SK-N-MC (cell line): ENCODE measurements around the gene MEN1.

Experiments used
- DNase-seq: peaks from one replicate; pipeline ENCODE4 v3.0.0-alpha.2; 2011; ENCODE audit warnings: low read depth, low spot score
- H3K27ac ChIP-seq: fragments of 200-600 bp; sonication (generic); 2 replicates; pipeline ENCODE4 v1.5.1; 2016; ENCODE audit warnings: mixed run types
- H3K36me3 ChIP-seq: fragments of 200-600 bp; sonication (generic); 2 replicates; pipeline ENCODE4 v1.6.1; 2017; ENCODE audit warnings: antibody characterized with exemption, low read length, mixed read lengths; ENCODE audit not compliant: insufficient read depth
- H3K4me3 ChIP-seq: fragments of 200-600 bp; sonication (generic); 2 replicates; pipeline ENCODE4 v1.5.1; 2016
- H3K9ac ChIP-seq: fragments of 200-600 bp; sonication (generic); 2 replicates; pipeline ENCODE4 v1.8.0; 2017; ENCODE audit warnings: mixed run types, mixed read lengths; ENCODE audit not compliant: insufficient read length
- H3K9me3 ChIP-seq: fragments of 200-600 bp; sonication (generic); 2 replicates; pipeline ENCODE4 v1.6.1; 2017; ENCODE audit warnings: low read depth, mild to moderate bottlenecking, antibody characterized with exemption, low read length, moderate library complexity, mixed read lengths
- EZH2 ChIP-seq: fragments of 200-600 bp; sonication (generic); IDR thresholded peaks from one replicate; pipeline ENCODE4 v1.6.1; 2017; ENCODE audit warnings: antibody characterized with exemption
- FOXP2 ChIP-seq: optimal IDR thresholded peaks from 2 replicates; pipeline ENCODE3; 2011; ENCODE audit warnings: mild to moderate bottlenecking, moderate library complexity; ENCODE audit not compliant: insufficient read depth; ENCODE audit errors: extremely low read length, control extremely low read depth
- POLR2AphosphoS5 ChIP-seq: IDR thresholded peaks from 2 replicates; pipeline ENCODE4 v1.6.1; 2012; ENCODE audit warnings: mild to moderate bottlenecking, low read depth, low read length, borderline replicate concordance

Gene MEN1

DNA sequence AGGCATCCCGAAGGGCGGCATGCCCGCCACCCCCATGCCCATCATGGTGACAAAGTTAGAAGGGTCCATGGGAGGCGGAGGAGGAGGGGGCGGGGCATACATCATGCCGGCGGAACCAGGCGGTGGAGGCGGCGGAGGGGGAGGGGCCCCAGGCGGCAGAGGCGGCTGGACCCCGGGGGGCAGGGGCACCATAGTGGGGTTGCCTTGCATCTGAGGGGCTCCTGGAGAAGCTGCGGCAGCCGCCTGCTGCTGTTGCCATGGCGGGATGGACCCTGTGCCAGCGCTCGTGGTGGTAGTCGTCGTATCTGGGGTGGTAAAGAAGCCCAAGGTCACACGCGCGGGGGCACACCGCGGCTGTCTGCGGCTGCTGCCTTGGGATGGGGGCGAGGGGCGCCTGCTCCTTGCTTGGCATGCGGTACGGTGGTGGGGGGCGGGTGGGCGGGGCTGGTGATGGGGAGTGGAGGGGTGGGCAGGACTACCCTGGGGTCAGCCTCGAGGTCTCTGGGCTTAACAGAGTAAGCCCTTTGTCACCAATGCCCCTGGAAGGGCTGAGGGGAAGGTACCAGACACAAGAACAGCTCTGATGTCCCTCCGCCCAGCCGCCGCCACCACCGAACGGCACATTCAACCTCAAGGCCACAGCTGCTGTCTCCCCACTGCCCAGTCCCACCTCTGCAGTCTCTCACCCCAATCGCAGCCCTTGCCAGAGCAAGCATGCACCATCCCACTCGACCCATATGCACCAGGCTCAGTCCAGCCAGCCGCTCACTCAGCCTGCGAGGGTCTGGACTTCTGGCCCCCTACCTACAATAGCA, 44.3 kb downstream of the MEN1 start:
- H3K36me3 ChIP-seq: peaks cover 84% of the 10 kb centered on the region
- no peak for TF ChIP-seq EZH2
- TF ChIP-seq POLR2AphosphoS5: no peak
- no peak overlapping the region for H3K4me3 ChIP-seq
- H3K9ac ChIP-seq: no peak overlapping the region
- H3K9me3 ChIP-seq: no peaks in the 10 kb centered on the region
- H3K27ac ChIP-seq: no peak overlapping the region
- no peak for DNase-seq

DNA sequence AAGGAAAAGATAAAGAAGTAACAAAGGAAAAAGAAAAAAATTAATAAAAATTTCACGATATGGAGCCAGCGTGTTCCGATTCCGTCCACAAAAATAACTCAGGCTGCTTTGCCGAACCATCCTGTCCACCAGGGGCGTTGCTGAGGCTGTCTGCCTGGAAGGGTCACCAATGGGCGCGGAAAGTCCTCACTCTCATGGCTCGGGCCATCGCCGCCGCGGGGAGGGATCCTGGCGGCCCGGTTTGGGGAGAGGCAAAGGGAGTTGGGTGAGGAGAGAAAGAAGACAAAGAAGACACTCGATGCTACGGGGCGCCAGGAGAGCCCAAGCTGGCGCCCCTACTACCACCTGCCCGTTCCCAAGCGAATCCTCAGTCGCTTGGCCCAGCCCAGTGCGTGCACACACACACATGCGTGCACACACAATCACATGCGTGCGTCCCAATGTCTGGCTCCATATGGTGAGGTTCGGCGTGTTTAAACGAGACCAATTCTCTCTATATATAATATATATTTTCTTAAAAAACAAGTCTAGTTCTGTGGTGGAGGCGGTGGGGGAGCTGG, 45.0 kb downstream of the MEN1 start:
- Histone ChIP-seq H3K36me3 (peaks cover 77% of the 10 kb centered on the region), H3K27ac (0 out of 2 replicates have a peak overlapping the region, but pooled peaks have one; percentile 19), H3K9me3 (no peaks in the 10 kb centered on the region), H3K9ac (no peak overlapping the region), H3K4me3 (no peak overlapping the region)
- TF ChIP-seq FOXP2: no peak
- TF ChIP-seq POLR2AphosphoS5: no peak
- no peak for TF ChIP-seq EZH2
- no peak for DNase-seq

- no peak for DNase-seq
- Histone ChIP-seq H3K36me3 (peaks cover 71% of the 10 kb centered on the region), H3K27ac (0 out of 2 replicates have a peak overlapping the region, but pooled peaks have one; percentile 19), H3K9ac (no peak overlapping the region), H3K9me3 (no peaks in the 10 kb centered on the region), H3K4me3 (no peak overlapping the region)
- TF ChIP-seq POLR2AphosphoS5 (no peak; the same call in 1 of the 2 replicates), EZH2 (no peak), FOXP2 (no peak)
Observed at GRCh38 chr11:64764753-64765152, 45.6 kb downstream of the MEN1 start.

DNA sequence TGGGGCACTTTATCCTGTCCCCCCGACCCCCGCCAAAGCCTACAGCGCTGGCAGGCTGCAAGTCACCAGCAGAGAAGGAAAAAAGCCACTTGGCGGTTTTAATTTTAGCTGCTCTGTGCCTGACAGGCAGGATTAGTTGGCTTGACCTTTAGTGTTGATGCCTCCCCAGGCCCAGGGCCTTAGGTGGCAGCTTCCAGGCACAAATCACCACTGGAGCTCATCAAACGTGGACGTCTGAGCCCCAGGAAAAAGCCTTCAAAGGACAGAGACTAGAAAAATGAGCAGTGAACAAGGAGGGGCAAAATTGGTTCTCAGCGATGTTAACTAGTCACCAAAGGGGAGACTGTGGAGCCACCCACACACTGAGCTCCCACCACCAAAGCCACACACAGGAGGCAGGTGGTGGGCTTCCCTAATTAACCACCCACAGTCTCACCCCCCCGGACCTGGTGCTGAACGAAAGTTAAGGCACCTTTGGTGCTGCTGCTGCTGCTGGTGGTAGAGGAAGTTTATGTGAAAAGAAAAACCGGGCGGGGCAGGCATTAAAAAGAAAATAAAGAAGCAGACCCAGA, 46.2 kb downstream of the MEN1 start:
- TF ChIP-seq EZH2 (no peak), FOXP2 (no peak), POLR2AphosphoS5 (no peak)
- DNase-seq: no peak
- Histone ChIP-seq H3K36me3 (peaks cover 64% of the 10 kb centered on the region), H3K4me3 (no peak overlapping the region), H3K9me3 (no peaks in the 10 kb centered on the region), H3K9ac (no peak overlapping the region), H3K27ac (peak overlapping the region; percentile 21; the same call in 1 of the 2 replicates)

DNA sequence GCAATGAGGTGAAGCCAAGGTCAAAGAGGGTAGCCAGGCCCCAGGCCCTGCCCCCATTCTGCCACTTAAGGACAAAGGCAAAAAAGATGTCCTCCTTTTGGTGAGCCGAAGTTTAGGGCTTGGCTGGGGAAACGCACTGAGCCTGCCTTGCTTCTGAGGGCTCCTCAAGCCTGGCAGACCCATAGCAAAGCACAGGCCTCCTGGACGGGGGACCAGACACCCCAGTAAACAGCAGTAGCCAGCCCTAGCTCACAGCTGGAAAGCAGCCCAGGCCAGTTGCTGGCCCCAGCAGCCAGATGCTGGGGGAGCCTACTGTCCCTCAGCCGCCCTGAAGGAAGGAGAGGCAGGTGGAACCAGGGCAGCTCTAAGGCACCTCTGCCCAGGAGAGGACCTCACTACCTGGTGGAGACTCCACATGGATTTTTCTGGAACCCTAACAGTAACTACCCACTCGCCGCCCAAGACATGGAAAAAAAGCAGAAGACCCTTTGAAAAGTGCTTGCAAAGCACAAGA, 46.8 kb downstream of the MEN1 start:
- TF ChIP-seq POLR2AphosphoS5 (no peak), EZH2 (no peak), FOXP2 (no peak)
- DNase-seq: no peak
- no peak overlapping the region for H3K4me3 ChIP-seq
- H3K9me3 ChIP-seq: no peaks in the 10 kb centered on the region
- H3K27ac ChIP-seq: peak overlapping the region; percentile 21; the same call in 1 of the 2 replicates
- peaks cover 59% of the 10 kb centered on the region for H3K36me3 ChIP-seq
- no peak overlapping the region for H3K9ac ChIP-seq

DNA sequence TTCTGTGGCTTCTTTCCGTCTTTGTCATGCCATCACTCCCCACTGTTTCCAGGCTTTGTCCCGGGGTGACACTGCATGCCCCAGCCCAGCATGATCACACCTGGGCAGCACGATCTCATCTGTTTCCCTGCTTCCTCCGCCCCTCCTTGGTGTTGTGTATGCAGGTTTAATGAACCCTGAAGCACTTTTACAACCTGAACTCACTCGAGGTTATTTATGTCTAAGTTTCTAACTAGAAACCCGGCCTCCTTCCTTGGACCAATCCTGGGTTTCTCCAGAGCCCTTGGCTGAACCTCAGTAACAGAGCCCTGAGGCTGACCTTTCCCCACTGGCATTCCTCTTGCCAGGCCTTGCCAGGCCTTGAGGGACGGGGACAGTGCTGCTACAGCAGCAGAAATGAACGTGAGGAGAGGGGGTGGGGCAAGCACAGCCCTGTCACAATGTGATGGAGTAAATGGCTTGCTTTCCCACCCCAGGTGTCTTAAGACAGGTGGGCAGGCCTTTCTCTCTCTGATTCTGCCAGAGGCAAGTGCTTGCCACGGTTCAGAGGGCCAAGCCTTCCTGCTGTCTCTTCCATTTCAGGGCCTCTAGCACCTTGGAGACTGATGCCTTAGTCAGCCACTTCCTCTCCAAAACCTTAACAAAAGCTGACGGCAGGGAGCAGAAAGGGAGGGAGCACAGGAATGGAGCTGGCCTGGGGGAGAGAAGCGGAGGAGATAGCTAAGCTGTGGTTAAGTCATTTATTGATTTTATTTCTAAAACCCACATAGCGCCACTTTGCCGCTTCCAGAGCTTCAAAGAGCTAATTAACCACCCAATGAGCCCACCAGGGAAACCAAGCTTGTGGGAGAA, 47.5 kb downstream of the MEN1 start:
- Histone ChIP-seq H3K9ac (no peak overlapping the region), H3K27ac (peak overlapping the region; percentile 21; the same call in 1 of the 2 replicates), H3K36me3 (peaks cover 52% of the 10 kb centered on the region), H3K9me3 (no peaks in the 10 kb centered on the region), H3K4me3 (no peak overlapping the region)
- TF ChIP-seq EZH2: no peak
- TF ChIP-seq FOXP2: no peak
- 0 out of 2 replicates have a peak, but pooled peaks have one; percentile 16 for TF ChIP-seq POLR2AphosphoS5
- no peak for DNase-seq

GRCh38 chr11:64762277-64762673, 48.1 kb downstream of the MEN1 start:
- Histone ChIP-seq H3K27ac (peak overlapping the region; percentile 42; the same call in 1 of the 2 replicates), H3K4me3 (no peak overlapping the region), H3K36me3 (peaks cover 46% of the 10 kb centered on the region), H3K9me3 (no peaks in the 10 kb centered on the region), H3K9ac (no peak overlapping the region)
- DNase-seq: no peak
- peak; percentile 59 for TF ChIP-seq POLR2AphosphoS5
- no peak for TF ChIP-seq FOXP2

DNA sequence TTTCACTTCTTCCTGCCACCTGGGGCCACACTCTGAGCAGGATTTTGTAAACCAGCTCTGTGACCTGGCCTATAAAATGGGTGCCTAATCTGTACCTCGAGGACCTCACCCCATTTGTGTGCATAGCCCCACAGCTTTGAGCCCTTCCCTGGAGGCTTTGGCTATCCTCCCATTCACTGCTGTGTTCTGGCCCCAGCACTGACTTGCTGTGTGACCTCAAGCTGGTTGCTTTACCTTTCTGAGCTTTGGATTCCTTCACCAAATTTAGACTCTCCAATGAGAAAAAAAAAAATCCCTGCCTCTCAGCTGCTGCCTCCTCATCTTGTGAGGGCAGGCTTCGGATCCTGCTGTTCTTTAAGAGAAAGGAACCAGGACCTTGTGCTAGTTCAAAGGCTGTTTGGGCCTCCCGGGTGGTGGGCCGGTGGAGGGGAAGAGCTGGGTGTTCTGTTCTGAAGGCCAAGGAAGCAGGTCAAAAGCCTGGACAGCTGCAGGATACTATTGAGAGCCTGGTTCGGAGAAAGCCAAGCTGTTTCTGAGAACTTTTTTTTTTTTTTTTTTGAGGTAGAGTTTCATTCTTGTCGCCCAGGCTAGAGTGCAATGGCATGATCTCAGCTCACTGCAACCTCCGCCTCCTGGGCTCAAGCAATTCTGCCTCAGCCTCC, 49.5 kb downstream of the MEN1 start:
- no peaks in the 10 kb centered on the region for H3K9me3 ChIP-seq
- no peak overlapping the region for H3K4me3 ChIP-seq
- H3K9ac ChIP-seq: no peak overlapping the region
- H3K27ac ChIP-seq: peak overlapping the region; percentile 34; the same call in 1 of the 2 replicates
- peaks cover 34% of the 10 kb centered on the region for H3K36me3 ChIP-seq
- no peak for TF ChIP-seq FOXP2
- DNase-seq: no peak
